Ovary (tissue), 3 donors: ENCODE results near the gene NCK2.

ENCODE experiments used
- CTCF ChIP-seq, 3 donors: fragments of 450-650 bp in 2 of 3; fragments of 200-600 bp in 1 of 3; IDR thresholded peaks; one replicate each; pipeline versions ENCODE4 v1.5.1 to v1.8.0; 2016 to 2022; ENCODE audit warnings: antibody characterized with exemption in 3 of 3, mild to moderate bottlenecking in 1 of 3
- POLR2A ChIP-seq: fragments of 450-650 bp; IDR thresholded peaks from one replicate; pipeline ENCODE4 v1.6.1; 2017; ENCODE audit warnings: antibody characterized with exemption, mild to moderate bottlenecking, moderate library complexity
- donor health status: DM: no; HTN: no; CAD: no.

- no peak for TF ChIP-seq CTCF (IDR thresholded peaks at IDR 0.05)
- TF ChIP-seq POLR2A: no peak
Measured at GRCh38 chr2:105737980-105738657, 6.6 kb upstream of the NCK2 start.
